Measurements from ENCODE around the gene TDRD12. TPM values are rescaled to one million over a fixed set of nuclear protein-coding genes. Genes with fewer than 3 reads are reported as not detected.

The TDRD12 gene
- total RNA-seq, 1 experiment from 2014 or later, result 1.3 TPM

GRCh38 chr19:32817569-32818476, 98.3 kb downstream of the TDRD12 start:
- no peak overlapping the region for H3K4ac ChIP-seq (ENCODE audit: low read depth, low read length)
- no peaks in the 10 kb centered on the region for H3K23me2 ChIP-seq (ENCODE audit: insufficient read length, low read depth, low read length, poor library complexity, severe bottlenecking)
- H2BK12ac ChIP-seq (ENCODE audit: insufficient read length, low read depth, low read length), result no peak overlapping the region
- no peak overlapping the region for H4K8ac ChIP-seq (replicated peaks; ENCODE audit: insufficient read length, low read depth, low read length)
- H3K4me1 ChIP-seq (ENCODE audit: insufficient read depth, low read length), result no peaks in the 10 kb centered on the region
- no peak for DNase-seq
- no peaks in the 10 kb centered on the region for H3K79me1 ChIP-seq (ENCODE audit: insufficient read depth, low read depth, low read length, poor library complexity, severe bottlenecking)
- H3K56ac ChIP-seq (ENCODE audit: insufficient read length, low read depth, low read length), result no peak overlapping the region
- Mint-ChIP-seq H3K4me3 (peak overlapping the region in 1 of 2 experiments; percentile 16; a peak in 1 of 5 replicates), H3K4me1 (peaks cover 32 to 45% of the 10 kb centered on the region in 2 experiments), H3K27me3 (ENCODE audit: low read depth) (peaks cover 12% of the 10 kb centered on the region), H3K27ac (peak overlapping the region in 1 of 3 experiments; percentile 92; a peak in 3 of 7 replicates), H3K9me3 (0 out of 5 replicates have a peak, but pooled peaks cover 0 to 2% of the 10 kb centered on the region in 2 experiments), H3K36me3 (ENCODE audit: insufficient read depth in 1 of 3, low read depth in 3 of 3) (no peaks in the 10 kb centered on the region)
- no peaks in the 10 kb centered on the region for H3K79me2 ChIP-seq (ENCODE audit: insufficient read depth, low read length)
- no peaks in the 10 kb centered on the region for H3K27me3 ChIP-seq (ENCODE audit: insufficient read depth, low read length)
- H3K18ac ChIP-seq (ENCODE audit: insufficient read length, low read depth, low read length), result no peak overlapping the region
- no peak for TF ChIP-seq CTCF (conservative IDR thresholded peaks at IDR 0.05)
- H2BK15ac ChIP-seq (ENCODE audit: low read depth, low read length), result no peak overlapping the region
- H4K20me1 ChIP-seq (ENCODE audit: control insufficient read depth, insufficient read depth, insufficient read length), result no peaks in the 10 kb centered on the region
- no peak overlapping the region for H4K5ac ChIP-seq (ENCODE audit: insufficient read length, low read depth, low read length)
- no peak overlapping the region for H3K27ac ChIP-seq (ENCODE audit: insufficient read length, low read depth, low read length)
- H2BK5ac ChIP-seq (ENCODE audit: insufficient read length, low read length), result no peak overlapping the region
- H3K14ac ChIP-seq (ENCODE audit: insufficient read depth, low read length), result no peak overlapping the region
- no peak overlapping the region for H4K91ac ChIP-seq (ENCODE audit: insufficient read length, low read depth, low read length)
- no peak overlapping the region for H2AK5ac ChIP-seq (ENCODE audit: insufficient read length, low read length)
- no peaks in the 10 kb centered on the region for H3K9me3 ChIP-seq (ENCODE audit: control insufficient read depth, low read depth, low read length)
- no peak overlapping the region for H2BK120ac ChIP-seq (ENCODE audit: low read depth, low read length, poor library complexity, severe bottlenecking)
- no peak overlapping the region for H3T11ph ChIP-seq (ENCODE audit: low read length)
- H3K9ac ChIP-seq (ENCODE audit: extremely low read depth, insufficient read length, low read length), result no peak overlapping the region
- no peak overlapping the region for H2AFZ ChIP-seq (ENCODE audit: low read length)
- no peak overlapping the region for H3K4me2 ChIP-seq (ENCODE audit: insufficient read depth, insufficient read length, low read length)
- WGBS (ENCODE audit: extremely low coverage, insufficient read length, low lambda C conversion rate), result no CpG with 5 or more reads among the region's 17 CpGs
- no peak overlapping the region for H3K23ac ChIP-seq (ENCODE audit: insufficient read length, low read depth, low read length)
- H2BK20ac ChIP-seq (ENCODE audit: low read depth, low read length, poor library complexity, severe bottlenecking), result no peak overlapping the region

All from H9 (cell line).